H7 (cell line): ENCODE data around the gene PRDX2. TPM values are rescaled to one million over a fixed set of nuclear protein-coding genes. Genes with fewer than 3 reads are reported as not detected.
"Not testable (repeated sequence)": the region's sequence is repeated elsewhere in the genome, so short reads cannot be mapped to it uniquely, and the experiment has no call there.

ENCODE experiments used
- DNase-seq: peaks from one replicate; pipeline ENCODE4 v3.0.0; 2012
- H3K27me3 ChIP-seq: 2 replicates; pipeline ENCODE4 v1.6.0; 2011; ENCODE audit warnings: mild to moderate bottlenecking, low read length; ENCODE audit not compliant: control insufficient read depth, insufficient read depth
- H3K36me3 ChIP-seq: replicated peaks from 2 replicates; pipeline ENCODE4 v1.5.1; 2011; ENCODE audit warnings: low read length; ENCODE audit not compliant: control insufficient read depth, insufficient read depth
- H3K4me3 ChIP-seq: 2 replicates; pipeline ENCODE4 v1.5.1; 2011; ENCODE audit warnings: low read depth, mild to moderate bottlenecking, control low read depth, low read length, moderate library complexity; ENCODE audit not compliant: insufficient read depth
- total RNA-seq: library from RNA; depleted of rRNA; stranded (reverse); fragments of >200 nt; shearing (Covaris generic); gene quantifications from 2 replicates; pipeline ENCODE4 v1.2.3, GENCODE V29; 2014

Gene PRDX2
- total RNA-seq, 1 experiment from 2014 or later = 571 TPM

- Histone ChIP-seq H3K27me3 (peaks cover 43% of the 10 kb centered on the region), H3K4me3 (peak overlapping the region; percentile 66), H3K36me3 (no peaks in the 10 kb centered on the region)
- peak; percentile 86 for DNase-seq
These were observed 33.6 kb upstream of the PRDX2 start for GRCh38 chr19:12834976-12835757.

GRCh38 chr19:12834566-12834943, 33.0 kb upstream of the PRDX2 start, which contains the start of gene RTBDN:
RTBDN (minus strand) TSS chr19:12834579; CDS start chr19:12829979, 4,600 bp downstream.
- Histone ChIP-seq H3K4me3 (peak within 1 kb of the TSS; percentile 66), H3K36me3 (no peaks in the 10 kb centered on the region), H3K27me3 (peaks cover 44% of the 10 kb centered on the region)
- DNase-seq = peak; percentile 68

DNA sequence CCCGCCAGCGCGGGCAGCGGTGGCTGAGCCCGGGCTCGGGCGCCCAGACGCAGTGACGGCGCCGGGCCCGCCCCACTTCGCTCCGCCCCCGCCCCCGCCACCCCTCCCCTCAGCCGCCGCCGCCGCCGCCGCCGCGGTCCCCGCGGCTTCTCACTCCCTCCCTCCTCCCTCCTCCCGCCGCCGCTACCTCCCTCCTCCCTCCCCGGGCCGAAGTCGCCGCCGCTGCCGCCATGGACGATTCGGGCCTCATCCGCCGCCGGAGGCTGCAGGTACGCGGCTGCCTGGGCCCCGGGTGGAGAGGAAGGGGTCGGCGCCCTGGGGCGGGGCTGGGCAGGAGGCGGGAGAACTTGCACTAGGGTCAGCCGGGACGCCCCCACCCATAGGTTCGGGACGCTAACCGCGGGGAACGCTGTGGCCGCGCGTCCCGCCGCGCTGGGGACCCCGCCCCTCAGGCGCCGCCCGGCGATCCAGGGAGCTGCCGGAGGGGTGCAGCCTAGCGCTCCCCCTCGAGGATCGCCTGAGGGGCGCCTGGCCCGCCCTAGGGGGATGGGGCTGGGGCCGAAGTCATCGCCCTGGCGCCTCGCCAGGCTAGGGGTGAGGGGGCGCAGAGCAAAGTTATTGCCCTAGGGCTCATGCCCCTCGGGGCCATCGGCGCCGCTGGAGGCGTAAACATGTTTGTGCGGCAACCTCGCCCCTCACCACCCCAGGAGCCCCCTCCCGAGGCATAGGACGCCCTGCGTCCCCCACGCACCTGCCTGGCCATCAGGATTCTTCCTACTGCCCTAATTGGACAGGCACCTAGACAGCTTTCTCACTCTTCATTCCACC, 32.4 kb upstream of the PRDX2 start:
- Histone ChIP-seq H3K4me3 (peak overlapping the region; percentile 66), H3K36me3 (no peaks in the 10 kb centered on the region), H3K27me3 (peaks cover 39% of the 10 kb centered on the region)
- peak; percentile 95 for DNase-seq

DNA sequence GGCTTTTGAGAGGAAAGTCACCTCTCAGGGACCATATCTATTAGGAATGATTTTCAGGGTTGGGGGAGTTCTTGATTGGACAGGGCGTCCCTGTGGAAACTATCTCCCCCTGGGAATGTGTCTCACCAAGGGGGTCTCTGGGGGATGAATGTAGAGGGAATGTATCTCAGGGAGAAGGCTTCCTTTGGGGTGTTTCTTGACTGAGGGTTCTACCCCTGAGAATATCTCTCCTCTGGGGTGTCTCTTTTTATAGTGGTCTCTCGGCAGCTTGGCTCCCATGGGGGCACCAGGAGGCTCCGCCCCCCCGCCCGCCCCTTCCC, 31.8 kb upstream of the PRDX2 start:
- H3K27me3 ChIP-seq = peaks cover 38% of the 10 kb centered on the region
- no peaks in the 10 kb centered on the region for H3K36me3 ChIP-seq
- DNase-seq = no peak
- peak overlapping the region; percentile 6; the same call in 1 of the 2 replicates for H3K4me3 ChIP-seq

DNA sequence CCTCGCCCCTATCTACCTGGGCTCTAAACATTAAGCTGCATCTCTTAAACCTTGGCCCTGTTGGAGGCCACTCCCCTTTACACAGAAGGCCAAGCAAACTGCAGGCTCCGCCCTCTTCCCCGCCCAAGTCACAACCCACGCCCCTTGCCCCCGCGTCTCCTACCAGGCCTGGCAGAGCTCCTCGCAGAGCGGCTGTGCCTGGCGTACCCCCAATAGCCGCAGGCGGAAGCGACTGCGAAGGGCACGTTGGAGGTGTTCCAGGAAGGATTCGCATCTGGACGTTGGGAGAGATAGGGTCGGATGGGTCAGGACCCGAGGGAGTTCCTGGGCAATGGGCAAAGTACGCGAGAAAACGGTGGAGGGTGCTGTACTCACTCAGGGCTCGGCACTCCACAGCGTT, 26.9 kb upstream of the PRDX2 start:
- DNase-seq = peak; percentile 91

GRCh38 chr19:12825254-12826131, 23.9 kb upstream of the PRDX2 start:
- Histone ChIP-seq H3K27me3 (peaks cover 12% of the 10 kb centered on the region; the same call in 1 of the 2 replicates), H3K36me3 (no peaks in the 10 kb centered on the region), H3K4me3 (peak overlapping the region; percentile 51)
- DNase-seq = peak; percentile 98

More for the DNA sequence above, 26.9 kb upstream of the PRDX2 start:
- H3K27me3 ChIP-seq = peaks cover 18% of the 10 kb centered on the region
- H3K36me3 ChIP-seq = no peaks in the 10 kb centered on the region
- H3K4me3 ChIP-seq = peak overlapping the region; percentile 31; the same call in 1 of the 2 replicates

DNA sequence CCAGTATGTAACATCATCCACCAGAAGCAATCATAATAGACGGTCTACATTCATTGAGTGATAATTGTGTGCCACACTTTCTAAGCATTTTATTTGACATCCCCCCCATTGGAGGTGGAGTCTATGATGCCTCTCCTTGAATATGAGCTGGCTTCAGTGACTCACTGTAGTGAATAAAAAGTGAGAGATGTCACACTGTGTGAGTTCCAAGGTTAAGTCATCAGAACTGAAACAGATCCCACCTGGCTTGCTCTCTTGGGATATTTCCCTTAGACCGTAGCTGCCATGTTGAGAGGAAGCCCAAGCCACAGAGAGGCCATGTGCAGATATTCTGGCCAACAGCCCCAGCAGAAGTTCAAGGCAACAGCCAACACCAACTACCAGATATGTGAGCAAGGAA, 20.2 kb upstream of the PRDX2 start:
- H3K36me3 ChIP-seq = no peaks in the 10 kb centered on the region
- H3K27me3 ChIP-seq = no peaks in the 10 kb centered on the region
- no peak for DNase-seq
- no peak overlapping the region for H3K4me3 ChIP-seq

DNA sequence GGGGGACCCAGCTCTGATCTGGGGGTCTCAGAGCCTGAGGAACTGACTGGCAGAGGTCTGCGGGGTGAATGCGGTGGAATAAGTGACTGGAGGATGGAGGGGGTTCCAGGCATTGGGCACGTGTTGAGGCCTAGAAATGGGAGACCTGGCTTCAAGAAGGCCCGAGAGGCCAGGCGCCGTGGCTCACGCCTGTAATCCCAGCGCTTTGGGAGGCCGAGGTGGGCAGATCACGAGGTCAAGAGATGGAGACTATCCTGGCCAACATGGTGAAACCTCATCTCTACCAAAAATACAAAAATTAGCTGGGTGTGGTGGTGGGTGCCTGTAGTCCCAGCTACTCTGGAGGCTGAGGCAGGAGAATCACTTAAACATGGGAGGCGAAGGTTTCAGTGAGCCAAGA, 16.2 kb upstream of the PRDX2 start:
- DNase-seq, H3K36me3 ChIP-seq, H3K27me3 ChIP-seq, H3K4me3 ChIP-seq: not testable (repeated sequence)

GRCh38 chr19:12817188-12817587, 15.6 kb upstream of the PRDX2 start:
- H3K4me3 ChIP-seq, H3K36me3 ChIP-seq, H3K27me3 ChIP-seq, DNase-seq: not testable (repeated sequence)

DNA sequence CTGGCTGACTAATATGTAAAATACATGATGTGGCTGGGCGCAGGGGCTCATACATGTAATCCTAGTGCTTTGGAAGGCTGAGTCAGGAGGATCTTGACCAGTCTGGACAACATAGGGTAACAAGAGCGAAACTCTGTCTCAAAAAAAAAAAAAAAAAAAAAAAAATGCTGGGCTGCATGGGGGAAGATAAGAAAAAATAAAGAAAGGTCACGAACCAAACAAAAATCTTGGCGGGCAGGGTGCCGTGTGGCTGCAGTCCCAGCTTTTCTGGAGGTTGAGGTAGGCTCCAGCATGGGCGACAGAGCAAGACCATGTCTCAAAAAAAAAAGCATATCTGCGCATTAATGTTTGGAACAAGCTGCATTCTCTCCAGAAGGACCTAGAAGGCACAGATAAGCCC, 13.5 kb upstream of the PRDX2 start:
- Histone ChIP-seq H3K4me3 (no peak overlapping the region), H3K27me3 (no peaks in the 10 kb centered on the region)

DNA sequence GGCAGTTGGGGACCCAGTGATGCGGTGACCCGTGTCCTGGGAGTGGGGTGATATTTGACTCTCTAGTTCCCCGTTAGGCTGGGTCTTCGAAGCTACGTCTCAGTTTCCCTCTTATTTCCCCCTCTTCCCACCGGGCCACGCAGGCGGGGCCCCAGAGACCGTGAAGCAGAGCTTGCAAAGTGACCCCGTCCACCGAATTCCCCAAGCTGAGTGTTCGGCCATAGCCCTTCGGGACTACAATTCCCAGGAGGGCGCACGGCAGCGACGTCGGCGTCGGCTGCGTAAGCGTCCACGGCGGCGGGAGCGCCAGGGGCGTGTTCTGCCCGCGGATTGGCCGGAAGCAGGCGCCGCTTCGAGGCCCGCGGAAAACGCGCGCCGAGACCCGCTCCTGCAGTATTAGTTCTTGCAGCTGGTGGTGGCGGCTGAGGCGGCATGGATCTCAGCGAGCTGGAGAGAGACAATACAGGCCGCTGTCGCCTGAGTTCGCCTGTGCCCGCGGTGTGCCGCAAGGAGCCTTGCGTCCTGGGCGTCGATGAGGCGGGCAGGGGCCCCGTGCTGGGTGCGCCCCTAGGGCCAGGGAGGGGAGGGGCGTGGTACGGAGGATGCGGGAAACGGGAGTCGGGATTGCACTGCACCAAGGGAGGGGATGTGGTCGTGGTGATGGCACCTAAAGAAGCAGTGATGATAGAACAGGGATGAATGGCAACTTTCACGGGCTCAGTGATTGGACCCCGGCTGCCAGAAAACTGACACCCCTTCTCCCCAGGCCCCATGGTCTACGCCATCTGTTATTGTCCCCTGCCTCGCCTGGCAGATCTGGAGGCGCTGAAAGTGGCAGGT, 4.9 kb upstream of the PRDX2 start, which contains the start of gene RNASEH2A:
Gene RNASEH2A (plus strand): TSS at position 343 of the 840 bp plus-strand sequence. CDS start 90 bp downstream, at position 433.
- Histone ChIP-seq H3K27me3 (peaks cover 9% of the 10 kb centered on the region), H3K4me3 (peak within 1 kb of the TSS; percentile 85), H3K36me3 (peaks cover 3% of the 10 kb centered on the region)
- peak; percentile 97 for DNase-seq

More for the DNA sequence above, 13.5 kb upstream of the PRDX2 start:
- H3K36me3 ChIP-seq = peaks cover 10% of the 10 kb centered on the region
- DNase-seq = no peak

- peaks cover 9% of the 10 kb centered on the region for H3K27me3 ChIP-seq
- H3K36me3 ChIP-seq = peaks cover 11% of the 10 kb centered on the region
- H3K4me3 ChIP-seq = no peak overlapping the region
- DNase-seq = peak; percentile 48
These were observed 2.5 kb upstream of the PRDX2 start for GRCh38 chr19:12804051-12804450.

DNA sequence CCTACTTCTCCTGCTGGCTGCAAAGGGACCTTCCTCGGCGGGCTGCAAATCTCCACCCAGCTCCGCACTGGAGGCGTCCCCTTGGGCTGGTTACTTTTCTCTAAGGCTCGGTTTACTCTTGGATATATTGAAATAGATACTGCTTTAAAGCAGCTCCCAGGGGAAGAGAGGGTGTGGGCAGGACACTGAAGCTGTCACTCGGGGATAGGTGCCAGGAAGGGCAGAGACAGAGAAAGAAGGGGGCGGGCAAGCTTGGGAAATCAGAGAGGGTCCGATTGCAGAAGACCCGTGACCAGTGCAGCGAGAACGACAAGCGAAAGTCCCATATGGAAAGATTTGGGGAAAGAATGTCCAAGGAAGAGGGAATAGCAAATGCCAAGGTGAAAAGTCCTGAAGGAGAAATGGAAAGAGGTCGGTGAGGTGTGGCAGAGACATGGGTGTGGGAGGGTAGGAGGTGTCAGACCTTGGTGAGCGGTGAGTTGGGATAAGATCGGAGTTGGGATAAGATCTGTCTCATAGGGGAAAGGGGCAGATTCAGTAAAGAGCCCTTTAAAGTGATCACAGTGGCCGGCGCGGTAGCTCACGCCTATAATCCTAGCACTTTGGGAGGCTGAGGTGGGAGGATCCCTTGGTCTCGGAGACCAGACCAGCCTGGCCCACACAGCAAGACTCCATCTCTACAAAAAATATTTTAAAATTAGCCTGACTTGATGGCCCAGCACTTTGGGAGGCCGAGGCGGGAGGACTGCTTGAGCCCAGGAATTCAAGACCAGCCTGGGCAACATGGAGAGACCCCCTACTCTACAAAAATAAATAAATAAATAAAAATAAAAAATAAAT, 887 bp upstream of the PRDX2 start:
- Histone ChIP-seq H3K4me3 (peak overlapping the region; percentile 97), H3K36me3 (peaks cover 12% of the 10 kb centered on the region), H3K27me3 (peaks cover 9% of the 10 kb centered on the region)
- no peak for DNase-seq
